GM21515 (cell line): ENCODE measurements around the gene PIGS.
"Not testable (repeated sequence)": the region's sequence is repeated elsewhere in the genome, so short reads cannot be mapped to it uniquely, and the experiment has no call there.

Experiments used
- ATAC-seq: cut with Tn5 transposase; IDR thresholded peaks from one replicate; pipeline ENCODE4 v1.9.1; 2021; ENCODE audit not compliant: unreplicated experiment

The PIGS gene

DNA sequence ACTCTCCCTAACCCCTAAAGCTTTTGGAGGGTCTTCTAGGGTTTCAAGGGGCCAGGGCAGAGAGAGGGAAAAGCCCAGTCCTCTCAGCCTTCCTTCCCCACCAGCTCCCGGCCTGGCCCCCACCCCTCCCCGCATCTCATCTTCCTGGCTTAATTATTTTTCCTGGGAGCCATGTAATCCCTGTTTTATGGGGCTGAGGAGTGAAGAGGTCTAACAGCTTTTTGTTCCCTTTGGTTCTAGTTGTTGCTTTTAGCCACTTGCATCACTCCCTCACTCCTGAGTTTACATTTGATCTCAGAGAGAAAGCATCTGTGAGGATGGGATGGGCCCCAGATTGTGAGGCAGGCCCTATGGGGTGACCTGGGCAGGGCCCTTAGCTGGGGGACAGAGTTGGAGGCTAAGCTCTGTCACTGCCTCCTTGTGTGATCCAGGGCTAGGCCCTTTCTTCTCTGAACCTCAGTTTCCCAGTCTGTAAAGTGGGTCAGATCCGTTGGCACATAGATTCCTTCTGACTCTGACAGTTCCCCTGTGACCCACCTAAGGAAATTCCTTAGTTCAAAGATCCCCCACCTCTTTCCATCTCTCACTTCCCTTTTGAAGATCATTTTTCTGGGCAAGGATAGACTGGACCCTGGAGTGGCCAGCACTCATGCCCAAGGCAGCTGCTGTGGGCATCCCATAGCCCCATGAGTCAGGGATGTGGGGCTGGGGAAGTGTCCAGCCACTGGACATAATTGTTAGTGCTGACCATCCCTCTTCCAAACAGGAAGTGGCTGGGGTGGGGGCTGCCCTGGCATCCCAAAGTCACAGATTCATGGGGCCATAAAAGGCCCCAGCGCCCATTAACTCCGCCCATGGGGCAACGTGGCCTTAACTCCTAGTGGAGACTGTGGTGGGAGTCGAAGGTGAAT lies 39.0 kb downstream of the PIGS start:
- no peak for ATAC-seq

GRCh38 chr17:28530926-28531325 lies 40.4 kb downstream of the PIGS start:
- ATAC-seq = no peak

- ATAC-seq = no peak
Observed at GRCh38 chr17:28530250-28530649, 41.1 kb downstream of the PIGS start.

GRCh38 chr17:28529013-28529400 lies 42.3 kb downstream of the PIGS start:
- ATAC-seq = no peak

DNA sequence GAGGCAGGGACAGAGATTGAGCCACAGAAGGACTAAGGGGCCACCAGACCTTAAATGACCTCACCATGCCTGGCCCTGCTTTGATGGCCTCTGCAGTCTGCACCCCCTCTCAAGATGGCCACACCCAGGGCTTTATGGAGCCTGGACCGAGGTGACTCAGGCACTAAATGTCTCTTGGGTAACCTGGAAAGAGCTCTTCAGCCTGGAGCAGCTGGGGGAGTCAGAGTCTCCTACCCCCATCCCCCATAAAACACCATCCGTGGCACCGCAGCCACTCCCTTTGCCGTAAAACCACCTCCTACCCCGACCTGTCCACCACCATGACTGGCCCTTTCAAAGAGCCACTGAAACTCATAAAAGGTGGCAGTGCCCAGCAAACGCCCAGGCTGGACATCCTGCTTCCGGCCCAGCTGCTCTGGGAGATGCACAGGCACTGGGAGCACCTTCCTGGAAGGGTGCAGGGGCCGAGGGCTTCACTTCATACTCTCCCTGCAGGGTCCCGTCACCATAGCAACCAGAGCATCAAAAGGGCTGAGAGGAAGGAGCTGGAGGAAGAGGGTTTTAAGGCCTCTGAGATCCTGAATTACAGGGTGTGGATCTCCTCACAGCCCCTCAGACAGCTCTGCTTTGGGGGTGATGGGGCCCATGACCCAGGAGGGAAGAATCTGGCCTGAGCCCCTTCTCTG lies 42.9 kb downstream of the PIGS start:
- no peak for ATAC-seq

DNA sequence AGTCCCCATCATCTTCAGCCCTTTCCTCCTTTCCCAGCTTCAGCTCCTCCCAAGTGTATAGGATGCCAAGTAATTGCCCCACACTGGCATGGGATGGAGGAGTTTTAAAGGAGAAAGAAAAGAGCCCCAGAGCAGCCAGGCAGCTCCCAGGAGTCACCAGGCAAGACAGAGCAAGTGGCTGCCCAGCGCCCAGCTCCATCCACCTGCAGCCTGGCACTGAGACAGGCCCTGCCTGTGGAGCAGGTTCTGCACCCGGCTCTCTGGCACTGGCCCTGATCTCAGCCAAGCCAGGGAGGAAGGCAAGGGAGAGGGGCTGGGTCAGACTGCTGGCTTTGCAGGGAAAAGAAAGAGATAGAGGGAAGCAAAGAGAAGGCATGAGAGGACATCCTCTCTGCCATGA lies 43.5 kb downstream of the PIGS start:
- ATAC-seq = no peak

DNA sequence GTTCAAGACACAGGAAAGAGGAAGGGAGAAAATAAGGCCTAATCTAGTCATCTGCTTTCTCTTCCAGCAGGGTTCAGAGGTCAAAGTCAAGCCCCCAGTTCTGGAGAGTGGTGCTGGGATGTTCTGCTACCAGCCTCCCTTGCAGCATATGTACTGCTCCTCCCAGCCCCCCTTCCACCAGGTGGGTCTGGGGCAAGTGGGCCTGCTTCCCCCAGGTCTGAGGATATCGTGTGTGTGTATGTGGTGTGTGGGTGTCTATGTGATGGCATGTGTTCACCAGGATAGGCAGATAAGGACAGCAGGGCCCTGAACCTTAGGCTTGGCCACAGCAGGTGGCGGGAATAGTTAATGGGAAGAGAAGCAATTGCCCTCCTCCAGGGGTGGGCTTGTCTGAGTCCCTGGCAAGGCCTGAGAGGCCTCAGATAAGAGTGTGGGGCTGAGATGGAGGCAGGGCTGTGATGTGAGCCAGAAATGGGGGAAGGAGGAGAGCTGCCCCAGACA lies 44.1 kb downstream of the PIGS start:
- no peak for ATAC-seq

DNA sequence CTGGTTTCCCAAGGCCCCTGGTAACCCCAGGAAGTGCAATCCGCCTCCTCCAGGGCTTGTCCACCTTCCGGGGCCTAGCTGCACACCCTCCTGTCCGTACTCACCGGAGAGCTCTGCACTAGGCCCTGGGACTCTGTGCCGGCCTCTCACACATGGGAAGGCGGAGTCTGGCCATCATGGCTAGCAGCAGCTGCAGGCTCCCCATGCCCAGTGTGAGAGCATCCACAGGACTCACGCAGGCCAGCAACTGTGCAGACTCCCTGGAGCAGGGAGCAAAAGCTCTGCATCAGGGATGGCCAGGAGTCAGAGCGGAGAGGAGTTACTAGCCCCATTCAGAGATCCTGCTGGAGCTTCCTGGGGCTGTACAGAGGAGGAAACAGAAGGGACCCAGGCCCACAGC lies 44.9 kb downstream of the PIGS start:
- ATAC-seq = no peak

GRCh38 chr17:28524476-28525424 lies 46.6 kb downstream of the PIGS start:
- ATAC-seq = no peak

- ATAC-seq = no peak
Observed at GRCh38 chr17:28523876-28524275, 47.4 kb downstream of the PIGS start.

GRCh38 chr17:28523186-28523585 lies 48.1 kb downstream of the PIGS start:
- no peak for ATAC-seq

- ATAC-seq = not testable (repeated sequence)
Observed at GRCh38 chr17:28522281-28522680, 49.0 kb downstream of the PIGS start.

DNA sequence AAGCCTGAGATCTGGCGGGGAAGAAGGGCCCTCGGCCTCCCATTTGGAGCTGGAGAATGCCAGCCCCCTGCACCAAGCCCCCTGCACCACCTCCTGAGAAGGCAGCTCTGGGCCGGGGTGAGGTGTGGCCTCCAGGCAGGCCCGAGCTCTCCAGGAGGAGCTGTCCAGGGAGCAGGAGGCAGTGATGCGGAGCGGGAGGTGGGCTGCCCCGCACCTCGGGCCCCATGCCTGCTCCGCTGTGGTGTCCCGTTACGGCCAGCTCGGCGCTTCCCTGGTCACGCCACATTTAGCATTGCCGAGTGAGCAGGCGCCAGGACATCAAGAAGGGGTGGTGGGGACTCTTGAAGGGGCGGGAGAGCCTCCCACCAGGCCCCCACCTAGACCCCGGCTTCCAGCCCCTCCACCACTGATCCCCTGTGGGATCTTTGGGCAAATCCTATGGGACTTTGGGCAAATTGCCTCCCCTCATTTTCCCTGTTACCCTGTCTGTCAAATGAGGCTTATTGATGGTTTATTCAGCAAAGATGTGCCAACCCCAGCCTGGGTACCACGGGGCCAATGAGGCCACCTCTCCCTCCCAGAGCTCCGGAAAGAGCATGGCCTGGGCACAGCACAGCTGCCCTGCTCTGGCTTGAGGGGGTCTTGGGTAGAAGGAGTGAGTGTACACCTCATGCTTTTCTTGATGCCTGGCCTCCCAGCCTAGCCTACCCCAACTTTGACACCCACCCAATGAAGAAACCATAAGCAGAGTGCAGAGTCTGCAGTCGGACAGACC lies 49.8 kb downstream of the PIGS start:
- ATAC-seq = no peak

GRCh38 chr17:28520687-28521086 lies 50.6 kb downstream of the PIGS start:
- ATAC-seq = no peak

DNA sequence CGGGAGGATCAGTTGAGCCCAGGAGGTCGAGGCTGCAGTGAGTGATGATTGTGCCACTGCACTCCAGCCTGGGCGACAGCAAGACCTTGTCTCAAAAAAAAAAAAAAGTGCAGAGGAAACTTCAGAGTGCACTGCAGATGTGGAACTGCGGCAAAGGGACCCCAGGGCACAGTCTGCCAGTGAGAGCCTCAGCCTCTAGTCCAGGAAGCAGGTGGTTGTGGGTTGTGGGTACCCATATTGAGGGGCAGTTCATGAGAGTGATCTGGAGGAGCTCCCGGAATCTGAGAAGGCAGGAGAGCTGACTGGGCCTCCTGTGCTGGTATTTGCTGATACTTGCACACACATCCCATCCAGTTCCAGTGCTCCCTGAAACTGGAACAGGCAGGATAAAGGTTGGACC lies 52.1 kb downstream of the PIGS start:
- no peak for ATAC-seq

DNA sequence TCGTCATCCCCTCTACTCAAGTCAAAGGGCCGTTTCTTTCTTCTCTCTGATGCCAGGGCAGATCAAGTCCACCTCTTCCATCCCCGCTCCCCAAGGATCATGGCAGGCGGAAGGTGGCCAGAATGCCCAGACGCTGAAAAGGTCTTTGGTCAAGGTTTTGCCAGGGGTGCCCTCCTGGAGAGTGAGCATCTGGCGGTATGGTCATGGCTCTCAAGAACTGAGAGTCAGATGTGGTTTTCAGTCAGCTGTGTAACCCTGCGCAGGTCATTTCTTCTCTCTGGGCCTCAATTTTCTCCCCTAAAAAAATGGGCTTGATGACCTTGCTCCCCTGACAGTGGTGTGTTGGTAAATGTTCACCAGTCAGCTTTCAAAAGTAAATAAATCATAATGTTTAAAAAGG lies 52.7 kb downstream of the PIGS start:
- no peak for ATAC-seq

GRCh38 chr17:28518132-28518531 lies 53.2 kb downstream of the PIGS start:
- ATAC-seq = no peak

- no peak for ATAC-seq
Observed at GRCh38 chr17:28515518-28515917, 55.8 kb downstream of the PIGS start.

GRCh38 chr17:28514561-28515002 lies 56.7 kb downstream of the PIGS start:
- ATAC-seq = no peak

DNA sequence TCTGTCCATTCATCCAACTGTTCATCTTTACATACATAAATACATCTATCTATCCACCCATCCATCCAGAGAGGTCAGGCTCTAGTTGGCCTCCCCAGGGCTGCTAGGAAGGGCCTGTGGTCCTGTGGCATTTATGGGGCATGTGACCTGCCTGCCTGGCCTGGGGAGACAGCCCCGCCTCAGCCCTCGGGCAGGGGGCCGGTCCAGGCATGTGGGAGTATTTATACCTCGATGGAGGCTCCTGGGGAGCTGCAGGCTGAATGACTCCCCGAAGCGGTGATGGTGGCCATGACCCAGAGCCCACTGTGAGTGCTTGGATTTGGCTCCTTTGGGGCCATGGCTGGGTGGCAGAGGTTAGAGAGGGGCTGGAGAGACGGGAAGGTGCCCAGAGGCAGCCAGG lies 57.8 kb downstream of the PIGS start:
- no peak for ATAC-seq
